Tibial artery (tissue), 4 donors: Measurements from ENCODE around the gene ZC2HC1B.

Source experiments
- DNase-seq, 2 donors: peaks; one replicate each; pipeline ENCODE4 v3.0.0-alpha.2; 2019
- H3K27ac ChIP-seq, 2 donors: fragments of 200-600 bp; sonication (generic) in 1 of 2; 1 replicate in 1 of 2; 2 replicates in 1 of 2; pipeline ENCODE4 v1.5.1; 2018 to 2019; ENCODE audit warnings: mild to moderate bottlenecking in 1 of 2
- H3K27me3 ChIP-seq, 2 donors: fragments of 200-600 bp; sonication (generic) in 1 of 2; one replicate each; pipeline versions ENCODE4 v1.5.1 to v1.6.0; 2016 to 2019
- H3K36me3 ChIP-seq, 3 donors: fragments of 200-600 bp; sonication (generic) in 2 of 3; one replicate each; pipeline ENCODE4 v1.5.1; 2016 to 2019; ENCODE audit warnings: mild to moderate bottlenecking in 2 of 3
- H3K4me1 ChIP-seq, 4 donors: fragments of 200-600 bp; sonication (generic) in 2 of 4; 1 replicate in 3 of 4; 2 replicates in 1 of 4; pipeline ENCODE4 v1.5.1; 2016 to 2019
- H3K4me3 ChIP-seq, 2 donors: fragments of 200-600 bp; sonication (generic) in 1 of 2; 1 replicate in 1 of 2; 2 replicates in 1 of 2; pipeline ENCODE4 v1.5.1; 2018 to 2019; ENCODE audit warnings: mild to moderate bottlenecking in 2 of 2
- H3K9me3 ChIP-seq, 3 donors: fragments of 200-600 bp; sonication (generic) in 1 of 3; one replicate each; pipeline ENCODE4 v1.5.1; 2016 to 2019
- CTCF ChIP-seq, 2 experiments: fragments of 200-600 bp in 1 of 2; fragments of 450-650 bp in 1 of 2; IDR thresholded peaks; one replicate each; pipeline ENCODE4 v1.5.1; 2017 to 2019; ENCODE audit warnings: antibody characterized with exemption in 2 of 2, mild to moderate bottlenecking in 1 of 2, moderate library complexity in 1 of 2
- intact Hi-C: fragments of 100-400 bp; cut with DNase I; formaldehyde crosslinking; loops from one replicate; pipeline ENCODE4 v1.15.0; 2023; ENCODE audit warnings: low total_unique reads

Gene ZC2HC1B

GRCh38 chr6:143952947-143953701 lies 88.8 kb downstream of the ZC2HC1B start:
- H3K4me1 ChIP-seq: no peaks in the 10 kb centered on the region
- intact Hi-C loops: no loop called here
- no peak for DNase-seq
- H3K4me3 ChIP-seq: no peak overlapping the region
- TF ChIP-seq CTCF (IDR thresholded peaks at IDR 0.05): no peak
- H3K27me3 ChIP-seq: no peaks in the 10 kb centered on the region
- H3K27ac ChIP-seq: no peak overlapping the region
- H3K36me3 ChIP-seq: peaks cover 3% of the 10 kb centered on the region in 3 donors
- no peaks in the 10 kb centered on the region for H3K9me3 ChIP-seq

- Histone ChIP-seq H3K9me3 (no peaks in the 10 kb centered on the region), H3K4me1 (no peaks in the 10 kb centered on the region), H3K27ac (no peak overlapping the region), H3K36me3 (no peaks in the 10 kb centered on the region), H3K4me3 (no peak overlapping the region), H3K27me3 (no peaks in the 10 kb centered on the region)
- intact Hi-C loops: no loop called here
- DNase-seq: no peak
- no peak for TF ChIP-seq CTCF (IDR thresholded peaks at IDR 0.05)
Measured at GRCh38 chr6:143953922-143954321, 89.6 kb downstream of the ZC2HC1B start.

GRCh38 chr6:143955971-143956370 lies 91.7 kb downstream of the ZC2HC1B start:
- DNase-seq: no peak
- Histone ChIP-seq H3K9me3 (no peaks in the 10 kb centered on the region), H3K4me1 (no peaks in the 10 kb centered on the region), H3K4me3 (no peak overlapping the region), H3K27ac (no peak overlapping the region), H3K27me3 (no peaks in the 10 kb centered on the region), H3K36me3 (peaks cover 0 to 3% (median 0%) of the 10 kb centered on the region in 3 donors)
- TF ChIP-seq CTCF (IDR thresholded peaks at IDR 0.05): no peak
- intact Hi-C loops: no loop called here

GRCh38 chr6:143957679-143958274 lies 93.5 kb downstream of the ZC2HC1B start:
- Histone ChIP-seq H3K4me3 (no peak overlapping the region), H3K9me3 (no peaks in the 10 kb centered on the region), H3K4me1 (no peaks in the 10 kb centered on the region), H3K36me3 (peaks cover 0 to 3% (median 0%) of the 10 kb centered on the region in 3 donors), H3K27me3 (no peaks in the 10 kb centered on the region), H3K27ac (no peak overlapping the region)
- no peak for DNase-seq
- intact Hi-C loops: no loop called here
- no peak for TF ChIP-seq CTCF (IDR thresholded peaks at IDR 0.05)

GRCh38 chr6:143958839-143959399 lies 94.6 kb downstream of the ZC2HC1B start:
- Histone ChIP-seq H3K36me3 (peaks cover 0 to 10% (median 0%) of the 10 kb centered on the region in 3 donors), H3K27me3 (no peaks in the 10 kb centered on the region), H3K4me1 (no peaks in the 10 kb centered on the region), H3K27ac (no peak overlapping the region), H3K9me3 (no peaks in the 10 kb centered on the region), H3K4me3 (no peak overlapping the region)
- no peak for TF ChIP-seq CTCF (IDR thresholded peaks at IDR 0.05)
- no peak for DNase-seq
- intact Hi-C loops: no loop called here
